ENCODE data around the gene RNF152. TPM values are rescaled to one million over a fixed set of nuclear protein-coding genes. Genes with fewer than 3 reads are reported as not detected.

The RNF152 gene
- total RNA-seq, 1 donor from 2014 or later, result 24.1 TPM

GRCh38 chr18:61893309-61893970, 633 bp upstream of the RNF152 start:
- H3K4me1 Mint-ChIP-seq, result peaks cover 58% of the 10 kb centered on the region
- Histone ChIP-seq H3K9me3 (ENCODE audit: low read depth) (no peaks in the 10 kb centered on the region), H3K9ac (peak overlapping the region; percentile 72), H3K79me2 (ENCODE audit: low read depth) (peaks cover 50% of the 10 kb centered on the region), H3K4me2 (peak overlapping the region; percentile 94), H3K27me3 (peaks cover 8% of the 10 kb centered on the region), H3K36me3 (no peaks in the 10 kb centered on the region), H3K27ac (peak overlapping the region; percentile 33), H2AFZ (replicated peaks) (peak overlapping the region; percentile 76), H3K4me3 (peak overlapping the region; percentile 94), H3F3A (ENCODE audit: low read depth) (peaks cover 44% of the 10 kb centered on the region), H3K4me1 (peaks cover 29% of the 10 kb centered on the region), H4K20me1 (ENCODE audit: low read depth) (peaks cover 38% of the 10 kb centered on the region)
- H3K36me3 Mint-ChIP-seq, result peaks cover 33% of the 10 kb centered on the region
- H3K27me3 Mint-ChIP-seq (ENCODE audit: insufficient read depth, low read depth), result peaks cover 6% of the 10 kb centered on the region
- peak; percentile 81 for DNase-seq (ENCODE audit: low spot score)
- H3K4me3 Mint-ChIP-seq, result peak overlapping the region; percentile 98
- peak overlapping the region; percentile 79 for H3K27ac Mint-ChIP-seq
- peaks cover 4% of the 10 kb centered on the region for H3K9me3 Mint-ChIP-seq
- TF ChIP-seq EZH2phosphoT487 (IDR thresholded peaks at IDR 0.05) (no peak), EZH2 (IDR thresholded peaks at IDR 0.05) (no peak), CTCF (IDR thresholded peaks at IDR 0.05) (no peak)

GRCh38 chr18:61891894-61892293, 913 bp downstream of the RNF152 start:
- H3K9ac ChIP-seq, result no peak overlapping the region
- no peaks in the 10 kb centered on the region for H3K36me3 ChIP-seq
- no peaks in the 10 kb centered on the region for H3K9me3 ChIP-seq (ENCODE audit: low read depth)
- Mint-ChIP-seq H3K27ac (no peak overlapping the region), H3K4me3 (peak overlapping the region; percentile 98), H3K4me1 (peaks cover 52% of the 10 kb centered on the region), H3K27me3 (ENCODE audit: insufficient read depth, low read depth) (peaks cover 5% of the 10 kb centered on the region), H3K36me3 (peaks cover 45% of the 10 kb centered on the region), H3K9me3 (peaks cover 2% of the 10 kb centered on the region)
- H3K27ac ChIP-seq, result no peak overlapping the region
- H3K27me3 ChIP-seq, result peaks cover 8% of the 10 kb centered on the region
- peaks cover 22% of the 10 kb centered on the region for H3K4me1 ChIP-seq
- DNase-seq (ENCODE audit: low spot score), result no peak
- peaks cover 44% of the 10 kb centered on the region for H4K20me1 ChIP-seq (ENCODE audit: low read depth)
- H3K79me2 ChIP-seq (ENCODE audit: low read depth), result peaks cover 65% of the 10 kb centered on the region
- H3K4me3 ChIP-seq, result peak overlapping the region; percentile 94
- H3K4me2 ChIP-seq, result peak overlapping the region; percentile 94
- H2AFZ ChIP-seq (replicated peaks), result no peak overlapping the region
- peaks cover 35% of the 10 kb centered on the region for H3F3A ChIP-seq (ENCODE audit: low read depth)
- TF ChIP-seq EZH2phosphoT487 (IDR thresholded peaks at IDR 0.05) (no peak), EZH2 (IDR thresholded peaks at IDR 0.05) (no peak), CTCF (IDR thresholded peaks at IDR 0.05) (no peak)

GRCh38 chr18:61891271-61891670, 1.5 kb downstream of the RNF152 start:
- Histone ChIP-seq H3K79me2 (ENCODE audit: low read depth) (peaks cover 72% of the 10 kb centered on the region), H3K4me2 (no peak overlapping the region), H3K36me3 (no peaks in the 10 kb centered on the region), H3K9me3 (ENCODE audit: low read depth) (no peaks in the 10 kb centered on the region), H3F3A (ENCODE audit: low read depth) (peaks cover 28% of the 10 kb centered on the region), H2AFZ (replicated peaks) (no peak overlapping the region), H3K27me3 (peaks cover 8% of the 10 kb centered on the region), H3K9ac (no peak overlapping the region), H3K27ac (no peak overlapping the region), H3K4me1 (peaks cover 18% of the 10 kb centered on the region), H3K4me3 (no peak overlapping the region), H4K20me1 (ENCODE audit: low read depth) (peaks cover 48% of the 10 kb centered on the region)
- Mint-ChIP-seq H3K4me3 (peak overlapping the region; percentile 98), H3K4me1 (peaks cover 46% of the 10 kb centered on the region), H3K9me3 (peaks cover 2% of the 10 kb centered on the region), H3K36me3 (peaks cover 51% of the 10 kb centered on the region), H3K27me3 (ENCODE audit: insufficient read depth, low read depth) (peaks cover 2% of the 10 kb centered on the region), H3K27ac (no peak overlapping the region)
- TF ChIP-seq CTCF (IDR thresholded peaks at IDR 0.05) (no peak), EZH2phosphoT487 (IDR thresholded peaks at IDR 0.05) (no peak), EZH2 (IDR thresholded peaks at IDR 0.05) (no peak)
- no peak for DNase-seq (ENCODE audit: low spot score)
